ENCODE data around the gene NIPA2.

DNA sequence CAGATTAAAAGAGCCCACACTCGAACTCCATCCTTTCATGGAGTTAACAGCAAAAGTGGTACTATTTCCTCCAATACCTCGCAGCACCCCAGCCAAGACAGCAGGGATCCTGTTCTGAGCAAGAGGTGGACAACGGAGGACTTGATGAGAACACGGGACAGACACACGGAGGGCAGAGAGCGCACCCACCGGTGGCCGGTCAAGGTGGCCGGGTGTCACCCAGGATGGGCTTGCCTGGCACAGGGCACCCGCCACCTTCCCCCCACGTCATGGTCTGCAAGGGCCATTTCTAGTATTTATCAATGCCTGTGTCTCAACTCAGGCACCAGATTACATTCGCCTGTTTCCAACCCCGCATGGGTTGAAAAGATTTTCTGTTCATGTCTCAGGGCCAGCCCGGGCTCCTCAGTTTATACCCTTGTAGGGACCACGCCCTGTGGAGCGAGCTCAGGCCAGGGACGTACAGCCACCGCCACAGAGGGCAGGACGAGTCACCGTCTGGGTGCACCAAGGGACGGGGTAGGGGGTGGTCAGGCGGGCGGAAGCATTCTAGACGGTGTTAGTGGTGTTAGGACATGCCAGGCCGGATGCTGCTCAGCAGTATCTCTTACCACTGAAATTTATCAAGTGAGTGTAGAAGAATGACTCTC, 77.5 kb downstream of the NIPA2 start:
- no peak for TF ChIP-seq EZH2 (optimal IDR thresholded peaks at IDR 0.05; ENCODE audit: low read depth, low read length)
- TF ChIP-seq, protein P1, sequence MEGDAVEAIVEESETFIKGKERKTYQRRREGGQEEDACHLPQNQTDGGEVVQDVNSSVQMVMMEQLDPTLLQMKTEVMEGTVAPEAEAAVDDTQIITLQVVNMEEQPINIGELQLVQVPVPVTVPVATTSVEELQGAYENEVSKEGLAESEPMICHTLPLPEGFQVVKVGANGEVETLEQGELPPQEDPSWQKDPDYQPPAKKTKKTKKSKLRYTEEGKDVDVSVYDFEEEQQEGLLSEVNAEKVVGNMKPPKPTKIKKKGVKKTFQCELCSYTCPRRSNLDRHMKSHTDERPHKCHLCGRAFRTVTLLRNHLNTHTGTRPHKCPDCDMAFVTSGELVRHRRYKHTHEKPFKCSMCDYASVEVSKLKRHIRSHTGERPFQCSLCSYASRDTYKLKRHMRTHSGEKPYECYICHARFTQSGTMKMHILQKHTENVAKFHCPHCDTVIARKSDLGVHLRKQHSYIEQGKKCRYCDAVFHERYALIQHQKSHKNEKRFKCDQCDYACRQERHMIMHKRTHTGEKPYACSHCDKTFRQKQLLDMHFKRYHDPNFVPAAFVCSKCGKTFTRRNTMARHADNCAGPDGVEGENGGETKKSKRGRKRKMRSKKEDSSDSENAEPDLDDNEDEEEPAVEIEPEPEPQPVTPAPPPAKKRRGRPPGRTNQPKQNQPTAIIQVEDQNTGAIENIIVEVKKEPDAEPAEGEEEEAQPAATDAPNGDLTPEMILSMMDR (IDR thresholded peaks at IDR 0.05; ENCODE audit: low read length) = no peak
